ENCODE measurements around the gene COL5A2. TPM values are rescaled to one million over a fixed set of nuclear protein-coding genes. Genes with fewer than 3 reads are reported as not detected.

Gene COL5A2
- total RNA-seq, 2 experiments from 2014 or later = 0.25 to 0.77 TPM

DNA sequence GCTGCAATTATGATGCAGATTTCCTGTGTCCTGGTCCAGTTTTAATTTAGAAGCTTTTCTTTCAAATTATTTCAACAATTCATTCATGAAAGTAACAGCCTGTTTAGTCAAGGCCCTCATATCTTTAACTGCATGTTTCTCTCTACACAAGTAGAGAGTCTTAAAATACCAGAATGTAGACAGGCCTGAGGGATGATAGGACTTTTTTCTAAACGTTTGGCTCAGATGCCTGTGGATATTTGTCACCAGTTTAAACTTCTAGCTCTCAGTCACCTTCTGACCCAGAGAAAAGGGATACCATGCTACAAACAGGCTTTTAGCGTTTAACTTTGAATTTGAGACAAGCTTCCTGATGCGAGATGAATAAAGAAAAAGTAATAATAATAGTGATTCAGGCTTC is 15.7 kb downstream of the COL5A2 start:
- no peaks in the 10 kb centered on the region for H3K36me3 Mint-ChIP-seq (ENCODE audit: low read depth)
- H3K27me3 Mint-ChIP-seq = no peaks in the 10 kb centered on the region

DNA sequence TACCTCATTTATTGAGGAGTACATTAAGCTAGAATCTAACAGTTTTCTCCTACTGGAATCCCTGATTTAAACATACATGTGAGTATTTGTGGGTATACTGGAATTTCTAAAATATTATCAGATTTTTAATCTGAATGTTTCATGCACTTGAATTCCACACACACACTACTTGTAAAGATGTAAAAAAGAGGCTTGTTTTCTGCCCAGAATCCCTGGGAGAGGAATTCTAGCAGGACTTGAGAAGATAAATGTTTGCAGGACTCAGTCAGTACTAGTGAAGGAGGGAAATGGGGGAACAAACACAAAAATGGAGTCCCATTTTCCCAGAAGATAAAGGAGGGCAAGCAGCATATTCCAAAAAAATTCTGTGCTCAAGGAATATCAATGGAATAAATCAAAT is 17.0 kb downstream of the COL5A2 start:
- H3K27ac ChIP-seq (ENCODE audit: low read depth in 1 of 2, low read length in 2 of 2) = no peak overlapping the region
- no peak for ATAC-seq (ENCODE audit: poor library complexity)
- DNase-seq = no peak
- TF ChIP-seq, protein P1, sequence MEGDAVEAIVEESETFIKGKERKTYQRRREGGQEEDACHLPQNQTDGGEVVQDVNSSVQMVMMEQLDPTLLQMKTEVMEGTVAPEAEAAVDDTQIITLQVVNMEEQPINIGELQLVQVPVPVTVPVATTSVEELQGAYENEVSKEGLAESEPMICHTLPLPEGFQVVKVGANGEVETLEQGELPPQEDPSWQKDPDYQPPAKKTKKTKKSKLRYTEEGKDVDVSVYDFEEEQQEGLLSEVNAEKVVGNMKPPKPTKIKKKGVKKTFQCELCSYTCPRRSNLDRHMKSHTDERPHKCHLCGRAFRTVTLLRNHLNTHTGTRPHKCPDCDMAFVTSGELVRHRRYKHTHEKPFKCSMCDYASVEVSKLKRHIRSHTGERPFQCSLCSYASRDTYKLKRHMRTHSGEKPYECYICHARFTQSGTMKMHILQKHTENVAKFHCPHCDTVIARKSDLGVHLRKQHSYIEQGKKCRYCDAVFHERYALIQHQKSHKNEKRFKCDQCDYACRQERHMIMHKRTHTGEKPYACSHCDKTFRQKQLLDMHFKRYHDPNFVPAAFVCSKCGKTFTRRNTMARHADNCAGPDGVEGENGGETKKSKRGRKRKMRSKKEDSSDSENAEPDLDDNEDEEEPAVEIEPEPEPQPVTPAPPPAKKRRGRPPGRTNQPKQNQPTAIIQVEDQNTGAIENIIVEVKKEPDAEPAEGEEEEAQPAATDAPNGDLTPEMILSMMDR (IDR thresholded peaks at IDR 0.05) = no peak
- Mint-ChIP-seq H3K27ac (no peak overlapping the region), H3K27me3 (no peaks in the 10 kb centered on the region), H3K9me3 (no peaks in the 10 kb centered on the region), H3K36me3 (ENCODE audit: low read depth) (no peaks in the 10 kb centered on the region), H3K4me3 (no peak overlapping the region), H3K4me1 (ENCODE audit: low read depth) (no peaks in the 10 kb centered on the region)
- no peak overlapping the region for H3K4me3 ChIP-seq (ENCODE audit: low read length)
- intact Hi-C loops (cut with DNase I, micrococcal nuclease) = no loop called here
- ChIA-PET POLR2A (no interaction called here), CTCF (no interaction called here)
- no peaks in the 10 kb centered on the region for H3K27me3 ChIP-seq (ENCODE audit: control insufficient read depth in 1 of 2, insufficient read depth in 2 of 2, low read length in 2 of 2)
- H3K36me3 ChIP-seq (ENCODE audit: insufficient read depth, low read length) = no peaks in the 10 kb centered on the region
- H3K9me3 ChIP-seq (ENCODE audit: control insufficient read depth in 1 of 2, insufficient read depth in 1 of 2, low read length in 2 of 2) = no peaks in the 10 kb centered on the region
- no peaks in the 10 kb centered on the region for H3K4me1 ChIP-seq (ENCODE audit: insufficient read depth, low read length)

More for the DNA sequence above, 15.7 kb downstream of the COL5A2 start:
- intact Hi-C loops (cut with DNase I, micrococcal nuclease) = no loop called here
- POLR2A ChIA-PET = no interaction called here
- Mint-ChIP-seq H3K9me3 (no peaks in the 10 kb centered on the region), H3K27ac (no peak overlapping the region), H3K4me3 (no peak overlapping the region), H3K4me1 (ENCODE audit: low read depth) (no peaks in the 10 kb centered on the region)
- CTCF ChIA-PET = interaction anchor here (0.9 kb wide), 1 partner anchor 12 kb away, joined by 3 read pairs; no protein-coding TSS in a partner anchor
- Histone ChIP-seq H3K36me3 (ENCODE audit: insufficient read depth, low read length) (no peaks in the 10 kb centered on the region), H3K4me1 (ENCODE audit: insufficient read depth, low read length) (no peaks in the 10 kb centered on the region), H3K27ac (ENCODE audit: low read depth in 1 of 2, low read length in 2 of 2) (no peak overlapping the region), H3K4me3 (ENCODE audit: low read length) (no peak overlapping the region), H3K9me3 (ENCODE audit: control insufficient read depth in 1 of 2, insufficient read depth in 1 of 2, low read length in 2 of 2) (no peaks in the 10 kb centered on the region), H3K27me3 (ENCODE audit: control insufficient read depth in 1 of 2, insufficient read depth in 2 of 2, low read length in 2 of 2) (no peaks in the 10 kb centered on the region)
- TF ChIP-seq, protein P1 (IDR thresholded peaks at IDR 0.05) = no peak
- ATAC-seq (ENCODE audit: poor library complexity) (no peak), DNase-seq (no peak)

DNA sequence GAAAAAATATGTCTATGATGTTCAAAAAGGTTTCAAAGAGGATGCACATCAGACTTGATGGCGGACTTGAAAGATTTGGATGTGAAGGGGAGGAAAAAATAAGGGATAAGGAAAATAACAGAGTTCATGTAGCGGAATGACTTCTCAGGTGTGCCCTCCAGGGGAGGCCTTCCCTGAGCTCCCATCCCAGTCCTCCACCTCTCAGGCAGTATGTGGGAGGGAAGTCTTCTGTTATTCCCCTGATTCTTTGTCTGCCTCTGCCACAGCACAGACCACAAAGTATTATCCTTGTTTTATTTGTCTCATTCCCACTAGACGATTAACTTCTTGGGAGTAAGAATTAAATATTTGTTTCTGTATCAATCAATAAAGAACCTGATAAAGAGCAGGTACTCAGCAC is 17.7 kb downstream of the COL5A2 start:
- ChIA-PET CTCF (no interaction called here), POLR2A (no interaction called here)
- intact Hi-C loops (cut with DNase I, micrococcal nuclease) = no loop called here
- Histone ChIP-seq H3K4me3 (ENCODE audit: low read length) (no peak overlapping the region), H3K9me3 (ENCODE audit: control insufficient read depth in 1 of 2, insufficient read depth in 1 of 2, low read length in 2 of 2) (no peaks in the 10 kb centered on the region), H3K36me3 (ENCODE audit: insufficient read depth, low read length) (no peaks in the 10 kb centered on the region), H3K27me3 (ENCODE audit: control insufficient read depth in 1 of 2, insufficient read depth in 2 of 2, low read length in 2 of 2) (no peaks in the 10 kb centered on the region), H3K4me1 (ENCODE audit: insufficient read depth, low read length) (no peaks in the 10 kb centered on the region), H3K27ac (ENCODE audit: low read depth in 1 of 2, low read length in 2 of 2) (no peak overlapping the region)
- H3K27ac Mint-ChIP-seq = no peak overlapping the region
- TF ChIP-seq, protein P1 (IDR thresholded peaks at IDR 0.05) = no peak
- ATAC-seq (ENCODE audit: poor library complexity) = no peak
- DNase-seq = no peak
- H3K9me3 Mint-ChIP-seq = no peaks in the 10 kb centered on the region
- no peaks in the 10 kb centered on the region for H3K36me3 Mint-ChIP-seq (ENCODE audit: low read depth)
- no peaks in the 10 kb centered on the region for H3K27me3 Mint-ChIP-seq
- H3K4me3 Mint-ChIP-seq = no peak overlapping the region
- no peaks in the 10 kb centered on the region for H3K4me1 Mint-ChIP-seq (ENCODE audit: low read depth)
